Spinal cord (tissue), 10 donors: ENCODE measurements around the gene DCXR. TPM values are rescaled to one million over a fixed set of nuclear protein-coding genes. Genes with fewer than 3 reads are reported as not detected.

Experiments used
- DNase-seq, 6 donors: peaks; one replicate each; pipeline versions ENCODE4 v3.0.0 to v3.0.0-alpha.2; 2013 to 2015; ENCODE audit warnings: low spot score in 6 of 6, low read depth in 4 of 6
- H3K27ac ChIP-seq: one replicate; pipeline ENCODE4 v1.5.1; 2013; ENCODE audit warnings: low read depth, low read length, control low read depth
- H3K27me3 ChIP-seq: one replicate; pipeline ENCODE4 v1.6.1; 2013; ENCODE audit warnings: low read length; ENCODE audit not compliant: control insufficient read depth, insufficient read depth
- H3K36me3 ChIP-seq: one replicate; pipeline ENCODE4 v1.6.1; 2013; ENCODE audit warnings: low read length; ENCODE audit not compliant: control insufficient read depth, insufficient read depth
- H3K4me1 ChIP-seq: one replicate; pipeline ENCODE4 v1.6.1; 2013; ENCODE audit warnings: low read length; ENCODE audit not compliant: control insufficient read depth, insufficient read depth
- H3K4me3 ChIP-seq: one replicate; pipeline ENCODE4 v1.5.1; 2013; ENCODE audit warnings: low read depth, low read length, control low read depth
- H3K9me3 ChIP-seq: one replicate; pipeline ENCODE4 v1.6.1; 2013; ENCODE audit warnings: low read length; ENCODE audit not compliant: control insufficient read depth, insufficient read depth
- WGBS: methylation state at CpG from one replicate; pipeline ENCODE4 v1.1.5; 2013; ENCODE audit warnings: missing lambda C conversion rate; ENCODE audit not compliant: insufficient coverage; 5-methylcytosine and 5-hydroxymethylcytosine counted together
- polyA plus RNA-seq, 2 donors: library from polyadenylated mRNA; unstranded; fragments of 120-200 nt; gene quantifications; one replicate each; pipeline ENCODE4 v1.2.1, GENCODE V29; 2013; ENCODE audit not compliant: insufficient read length in 2 of 2
- total RNA-seq, 2 donors: library from RNA; depleted of rRNA in 1 of 2; stranded (reverse); fragments of 120-200 nt in 1 of 2; fragments of >200 nt in 1 of 2; gene quantifications; one replicate each; pipeline versions ENCODE4 v1.2.3 to v1.2.4, GENCODE V29; 2013 to 2014
- donor health status: healthy.

Gene DCXR
- total and polyA plus RNA-seq, 4 donors, result 44.3 to 145 (median 119) TPM

DNA sequence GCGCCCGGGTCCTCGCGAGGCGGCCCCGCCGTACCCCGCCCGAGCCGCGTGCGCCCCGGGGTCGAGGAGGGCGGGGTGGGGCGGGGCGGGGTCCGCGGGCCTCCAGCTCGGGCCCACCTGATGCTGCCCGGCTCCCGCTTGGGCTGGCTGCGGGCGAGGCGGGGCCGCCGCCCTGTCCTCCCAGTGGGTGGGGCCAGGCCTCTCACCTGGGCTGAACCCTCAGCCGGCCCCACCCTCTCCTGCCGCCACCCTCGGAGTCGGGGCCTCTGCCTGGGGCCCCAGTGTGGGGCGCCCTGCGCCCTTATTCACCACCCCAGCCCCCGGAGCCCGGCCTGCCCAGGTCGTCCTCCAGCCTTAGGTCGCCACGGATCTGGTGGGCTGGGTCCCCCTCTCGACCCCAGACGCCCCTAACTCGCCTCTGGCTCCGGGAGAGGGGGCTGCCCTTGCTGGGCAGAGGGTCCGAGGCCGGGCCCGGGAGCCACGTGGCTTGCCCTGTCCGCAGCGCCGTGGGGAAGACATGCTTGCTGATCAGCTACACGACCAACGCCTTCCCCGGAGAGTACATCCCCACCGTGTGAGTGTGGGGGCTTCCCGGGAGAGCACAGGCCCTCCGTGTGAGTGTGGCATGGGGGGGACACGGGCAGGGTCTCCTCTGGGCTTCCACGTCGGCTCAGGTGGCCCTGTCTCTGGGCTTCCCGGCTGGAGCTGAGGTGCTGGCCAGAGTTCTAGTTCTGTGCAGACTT, 5.4 kb downstream of the DCXR start:
- peaks cover 76% of the 10 kb centered on the region for H3K36me3 ChIP-seq
- peaks cover 61% of the 10 kb centered on the region for H3K4me1 ChIP-seq
- 3% methylated on average over 59 of the region's 59 CpGs for WGBS

DNA sequence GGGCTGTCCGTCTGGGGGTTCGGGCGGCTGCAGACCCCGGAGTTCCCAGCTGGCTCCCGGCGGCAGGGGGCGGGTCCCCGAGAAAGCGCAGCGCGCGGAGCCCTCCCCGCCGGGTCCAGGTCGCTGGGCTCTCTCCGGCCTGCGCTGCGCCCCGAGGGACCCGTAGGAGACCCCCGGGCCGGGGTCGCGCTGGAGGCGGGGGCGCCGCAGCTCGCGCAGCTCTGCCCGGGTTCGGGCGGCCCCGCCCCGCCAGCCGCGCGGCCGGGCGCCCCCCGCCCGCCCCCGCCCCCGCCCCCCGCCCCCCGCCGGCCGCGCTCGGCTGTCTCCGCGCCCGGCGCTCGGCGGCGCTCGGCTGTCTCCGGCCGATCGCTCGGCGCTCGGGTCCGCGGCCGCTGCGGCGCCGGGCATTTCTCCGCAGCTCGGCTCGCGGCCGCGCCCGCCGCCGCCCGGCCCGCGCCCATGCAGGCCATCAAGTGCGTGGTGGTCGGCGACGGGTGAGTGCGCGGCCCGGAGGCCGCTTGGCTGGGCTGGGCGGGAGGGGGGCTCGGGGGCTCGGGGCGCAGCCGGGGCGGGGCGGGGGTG, 6.1 kb downstream of the DCXR start, which contains the start of gene RAC3:
RAC3 (plus strand) TSS at position 376 of the 582 bp plus-strand sequence; CDS start at position 460, 84 bp downstream.
- Histone ChIP-seq H3K27me3 (no peaks in the 10 kb centered on the region), H3K9me3 (no peaks in the 10 kb centered on the region), H3K36me3 (peaks cover 77% of the 10 kb centered on the region), H3K4me3 (peak within 1 kb of the TSS; percentile 55), H3K4me1 (peaks cover 55% of the 10 kb centered on the region), H3K27ac (peak within 1 kb of the TSS; percentile 61)
- DNase-seq, result peak in 3 of 6 donors; percentile 44 to 80 (median 76)
- WGBS, result under 1% methylated on average over 94 of the region's 96 CpGs

More for the DNA sequence above, 5.4 kb downstream of the DCXR start:
- Histone ChIP-seq H3K4me3 (peak overlapping the region; percentile 55), H3K27ac (no peak overlapping the region), H3K27me3 (no peaks in the 10 kb centered on the region), H3K9me3 (no peaks in the 10 kb centered on the region)
- peak in 1 of 6 donors; percentile 9 for DNase-seq

DNA sequence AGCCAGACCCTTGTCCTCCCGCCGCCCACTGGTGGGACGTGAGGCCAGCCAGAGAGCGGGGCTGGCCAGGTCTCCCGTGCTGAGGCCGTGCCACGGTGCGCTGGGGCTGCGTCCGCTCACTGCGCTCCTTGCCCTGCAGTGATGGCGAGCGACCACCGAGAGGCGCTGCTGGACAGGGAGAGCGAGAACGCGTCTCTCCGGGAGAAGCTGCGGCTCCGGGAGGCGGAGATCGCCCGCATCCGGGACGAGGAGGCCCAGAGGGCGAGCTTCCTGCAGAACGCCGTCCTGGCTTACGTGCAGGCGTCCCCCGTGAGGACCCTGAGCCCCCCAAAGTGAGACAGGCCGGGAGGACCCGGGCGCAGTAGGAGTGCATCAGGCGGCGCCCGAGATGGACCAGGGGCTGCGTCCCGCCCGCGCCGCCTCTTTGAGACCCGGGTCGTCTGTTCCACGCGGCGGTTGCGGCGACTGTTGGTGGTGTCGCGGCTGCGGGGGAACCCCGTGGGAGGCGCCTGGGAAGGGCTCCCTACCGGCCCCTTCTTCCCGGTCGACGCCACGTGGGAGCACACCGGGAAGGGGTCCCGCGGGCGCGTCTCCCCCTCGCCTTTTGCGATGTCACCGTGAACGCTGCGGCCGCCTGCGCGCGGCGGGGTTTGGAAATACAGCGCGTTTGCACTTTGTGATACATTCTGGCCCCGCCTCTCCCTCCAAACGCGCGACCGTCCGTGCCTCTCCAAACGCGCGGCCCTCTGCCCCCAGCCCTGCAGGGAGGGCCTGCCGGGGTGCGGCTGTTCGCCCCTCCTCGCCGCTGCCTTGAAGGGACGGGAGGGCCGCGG, 6.8 kb downstream of the DCXR start:
- WGBS, result 1% methylated on average over 93 of the region's 94 CpGs
- Histone ChIP-seq H3K9me3 (no peaks in the 10 kb centered on the region), H3K27me3 (no peaks in the 10 kb centered on the region), H3K4me3 (peak overlapping the region; percentile 36), H3K36me3 (peaks cover 77% of the 10 kb centered on the region), H3K27ac (peak overlapping the region; percentile 61), H3K4me1 (peaks cover 53% of the 10 kb centered on the region)
- DNase-seq, result peak in 3 of 6 donors; percentile 48 to 89 (median 87)

DNA sequence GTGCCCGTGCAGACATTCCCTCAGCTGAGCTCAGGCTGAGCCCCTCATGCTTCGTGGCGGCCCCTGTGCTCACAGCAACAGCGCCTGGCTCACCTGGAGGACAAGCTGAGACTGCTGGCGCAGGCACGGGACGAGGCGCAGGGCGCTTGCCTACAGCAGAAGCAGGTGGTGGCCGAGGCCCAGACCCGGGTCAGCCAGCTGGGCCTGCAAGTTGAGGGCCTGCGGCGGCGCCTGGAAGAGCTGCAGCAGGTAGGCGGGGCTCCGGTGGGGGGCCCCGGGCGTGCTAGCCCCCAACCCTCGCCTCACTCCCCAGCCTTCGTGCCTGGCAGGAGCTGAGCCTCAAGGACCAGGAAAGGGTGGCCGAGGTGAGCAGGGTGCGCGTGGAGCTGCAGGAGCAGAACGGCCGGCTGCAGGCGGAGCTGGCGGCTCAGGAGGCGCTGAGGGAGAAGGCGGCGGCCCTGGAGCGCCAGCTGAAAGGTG, 7.5 kb downstream of the DCXR start:
- DNase-seq, result no peak
- H3K4me3 ChIP-seq, result no peak overlapping the region
- H3K27ac ChIP-seq, result no peak overlapping the region

DNA sequence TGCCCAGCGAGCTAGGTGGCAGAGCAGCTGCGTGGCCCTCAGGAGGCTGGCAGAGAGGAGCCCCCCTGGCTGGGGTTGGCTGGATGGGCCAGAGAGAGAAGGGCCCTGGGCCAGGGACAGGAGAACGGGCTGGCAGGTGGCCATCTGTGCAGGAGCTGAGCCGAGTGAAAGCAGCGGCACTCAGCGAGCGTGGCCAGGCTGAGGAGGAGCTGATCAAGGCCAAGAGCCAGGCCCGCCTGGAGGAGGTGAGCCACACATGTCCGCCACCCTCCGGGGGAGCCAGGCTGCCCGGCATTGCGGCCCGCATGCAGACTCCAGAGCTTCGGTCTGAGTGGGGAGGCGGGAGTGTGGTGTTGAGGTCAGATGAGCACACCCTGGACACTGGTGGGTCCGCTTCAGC, 8.1 kb downstream of the DCXR start:
- Histone ChIP-seq H3K27ac (no peak overlapping the region), H3K4me3 (no peak overlapping the region), H3K27me3 (no peaks in the 10 kb centered on the region), H3K36me3 (peaks cover 82% of the 10 kb centered on the region), H3K4me1 (peaks cover 56% of the 10 kb centered on the region), H3K9me3 (no peaks in the 10 kb centered on the region)
- no peak for DNase-seq
- 79% methylated on average over 16 of the region's 16 CpGs for WGBS

More for the DNA sequence above, 7.5 kb downstream of the DCXR start:
- Histone ChIP-seq H3K9me3 (no peaks in the 10 kb centered on the region), H3K4me1 (peaks cover 53% of the 10 kb centered on the region), H3K27me3 (no peaks in the 10 kb centered on the region), H3K36me3 (peaks cover 81% of the 10 kb centered on the region)
- WGBS, result 68% methylated on average over 30 of the region's 31 CpGs

DNA sequence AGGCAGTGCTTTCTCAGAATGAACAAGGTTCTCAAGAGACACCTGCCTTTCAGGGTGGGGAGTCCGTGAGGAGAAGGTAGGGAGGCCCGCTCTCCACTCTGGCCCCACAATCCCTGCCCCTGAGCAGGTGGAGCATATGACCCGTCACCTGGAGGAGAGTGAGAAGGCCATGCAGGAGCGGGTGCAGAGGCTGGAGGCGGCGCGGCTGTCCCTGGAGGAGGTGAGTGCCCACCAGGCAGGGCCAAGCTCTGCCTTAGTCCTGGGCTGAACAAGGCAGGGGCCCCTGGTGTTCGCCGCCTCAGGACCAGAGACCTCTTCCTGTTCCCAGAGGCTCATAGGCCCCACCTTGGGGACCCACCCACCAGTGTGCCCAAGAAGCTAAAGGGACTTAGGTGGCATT, 8.5 kb downstream of the DCXR start:
- Histone ChIP-seq H3K4me3 (no peak overlapping the region), H3K27me3 (no peaks in the 10 kb centered on the region), H3K27ac (no peak overlapping the region), H3K9me3 (no peaks in the 10 kb centered on the region), H3K4me1 (peaks cover 57% of the 10 kb centered on the region), H3K36me3 (peaks cover 79% of the 10 kb centered on the region)
- WGBS, result 100% methylated on average over 7 of the region's 9 CpGs
- no peak for DNase-seq

DNA sequence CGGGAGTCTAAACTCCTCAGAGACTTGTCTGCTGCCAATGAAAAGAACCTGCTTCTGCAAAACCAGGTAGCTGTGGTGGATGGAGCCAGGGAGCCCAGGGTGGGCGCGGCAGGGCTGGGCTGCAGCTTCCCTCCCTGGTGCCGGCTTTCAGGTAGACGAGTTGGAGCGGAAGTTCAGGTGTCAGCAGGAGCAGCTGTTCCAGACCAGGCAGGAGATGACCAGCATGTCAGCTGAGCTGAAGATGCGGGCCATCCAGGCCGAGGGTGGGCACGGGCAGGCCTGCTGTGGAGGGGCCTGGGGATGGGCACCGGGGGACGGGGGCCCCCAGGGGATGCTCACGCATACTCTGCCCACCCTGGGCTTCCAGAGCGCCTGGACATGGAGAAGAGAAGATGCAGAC, 9.3 kb downstream of the DCXR start:
- WGBS, result 92% methylated on average over 13 of the region's 13 CpGs
- H3K27ac ChIP-seq, result no peak overlapping the region

DNA sequence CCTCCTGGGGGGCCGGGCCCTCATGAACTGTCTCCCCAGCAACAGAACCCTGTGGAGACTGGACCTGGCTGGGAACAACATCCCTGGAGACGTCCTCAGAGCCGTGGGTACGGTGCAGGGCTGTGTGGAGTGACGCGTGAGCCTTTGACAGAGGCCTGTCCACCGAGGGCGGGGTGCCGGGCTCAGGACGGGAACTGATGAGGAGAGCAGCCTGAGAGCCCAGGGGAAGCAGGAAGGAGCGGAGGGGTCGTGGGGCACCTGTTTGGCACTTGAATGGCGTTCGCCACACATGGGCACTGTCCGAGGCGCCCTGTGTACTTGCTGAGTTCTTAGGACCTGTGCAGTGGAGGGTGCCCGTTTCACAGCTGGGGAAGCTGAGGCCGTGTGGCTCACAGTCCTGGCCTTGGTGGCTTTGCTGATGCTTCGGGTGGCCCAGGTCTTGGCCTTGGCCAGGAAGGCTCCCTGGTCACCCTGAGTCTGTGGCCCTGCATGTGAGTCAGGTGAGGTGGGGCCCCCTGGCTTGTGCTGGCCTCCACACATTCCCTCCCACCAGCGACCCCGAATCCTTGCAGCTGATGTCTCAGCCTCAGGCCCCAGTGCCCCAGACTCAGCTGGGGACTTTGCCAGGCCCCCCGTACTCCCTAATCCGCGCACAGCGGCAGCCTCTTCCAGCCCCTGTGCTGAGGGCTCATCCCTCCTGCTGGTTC, 11.9 kb downstream of the DCXR start:
- Histone ChIP-seq H3K36me3 (peaks cover 70% of the 10 kb centered on the region), H3K27me3 (no peaks in the 10 kb centered on the region), H3K9me3 (no peaks in the 10 kb centered on the region), H3K4me3 (no peak overlapping the region), H3K4me1 (peaks cover 57% of the 10 kb centered on the region), H3K27ac (no peak overlapping the region)
- DNase-seq, result no peak
- 91% methylated on average over 25 of the region's 25 CpGs for WGBS

More for the DNA sequence above, 9.3 kb downstream of the DCXR start:
- no peak for DNase-seq
- peaks cover 72% of the 10 kb centered on the region for H3K36me3 ChIP-seq
- H3K4me1 ChIP-seq, result peaks cover 59% of the 10 kb centered on the region
- no peaks in the 10 kb centered on the region for H3K9me3 ChIP-seq
- H3K4me3 ChIP-seq, result no peak overlapping the region
- H3K27me3 ChIP-seq, result no peaks in the 10 kb centered on the region

DNA sequence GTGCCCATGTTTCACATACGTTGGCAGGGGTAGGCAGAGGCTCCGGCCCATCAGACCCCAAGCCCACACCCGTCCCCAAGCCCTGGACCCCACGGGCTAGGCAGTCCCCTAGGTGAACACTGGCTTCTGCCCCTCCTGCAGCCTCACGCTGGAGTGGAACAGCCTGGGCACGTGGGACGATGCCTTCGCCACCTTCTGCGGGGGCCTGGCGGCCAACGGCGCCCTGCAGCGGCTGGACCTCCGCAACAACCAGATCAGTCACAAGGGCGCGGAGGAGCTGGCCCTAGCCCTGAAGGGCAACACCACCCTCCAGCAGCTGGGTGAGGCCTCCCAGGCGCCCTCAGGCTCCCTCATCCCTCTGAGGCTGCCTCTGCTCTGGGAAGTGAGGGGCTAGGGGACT, 12.6 kb downstream of the DCXR start:
- Histone ChIP-seq H3K9me3 (no peaks in the 10 kb centered on the region), H3K27ac (no peak overlapping the region), H3K36me3 (peaks cover 71% of the 10 kb centered on the region), H3K4me1 (peaks cover 57% of the 10 kb centered on the region), H3K4me3 (no peak overlapping the region), H3K27me3 (no peaks in the 10 kb centered on the region)
- no peak for DNase-seq
- WGBS, result 95% methylated on average over 17 of the region's 17 CpGs
